GM21528 (cell line): Measurements from ENCODE around the gene GNAZ.

ENCODE experiments used
- ATAC-seq: cut with Tn5 transposase; IDR thresholded peaks from one replicate; pipeline ENCODE4 v1.9.1; 2021; ENCODE audit warnings: mild to moderate bottlenecking, moderate library complexity; ENCODE audit not compliant: unreplicated experiment, low FRiP score

Gene GNAZ

GRCh38 chr22:23116506-23117263 is 46.4 kb downstream of the GNAZ start:
- ATAC-seq = no peak

- no peak for ATAC-seq
Observed at GRCh38 chr22:23117275-23117674, 47.0 kb downstream of the GNAZ start.

- ATAC-seq = no peak
Observed at GRCh38 chr22:23117891-23118646, 47.8 kb downstream of the GNAZ start.

GRCh38 chr22:23118647-23119493 is 48.6 kb downstream of the GNAZ start:
- no peak for ATAC-seq

GRCh38 chr22:23119494-23120414 is 49.4 kb downstream of the GNAZ start:
- ATAC-seq = no peak

- ATAC-seq = no peak
Observed at GRCh38 chr22:23120415-23120899, 50.1 kb downstream of the GNAZ start.

GRCh38 chr22:23121000-23121421 is 50.7 kb downstream of the GNAZ start:
- ATAC-seq = no peak

- ATAC-seq = no peak
Observed at GRCh38 chr22:23121424-23121823, 51.1 kb downstream of the GNAZ start.

- no peak for ATAC-seq
Observed at GRCh38 chr22:23122216-23122957, 52.1 kb downstream of the GNAZ start.

GRCh38 chr22:23122992-23123803 is 52.9 kb downstream of the GNAZ start:
- no peak for ATAC-seq

- ATAC-seq = no peak
Observed at GRCh38 chr22:23123804-23124254, 53.5 kb downstream of the GNAZ start.

- ATAC-seq = no peak
Observed at GRCh38 chr22:23124611-23125511, 54.5 kb downstream of the GNAZ start.

- ATAC-seq = no peak
Observed at GRCh38 chr22:23125512-23126103, 55.3 kb downstream of the GNAZ start.

- no peak for ATAC-seq
Observed at GRCh38 chr22:23126165-23127054, 56.1 kb downstream of the GNAZ start.

- no peak for ATAC-seq
Observed at GRCh38 chr22:23127055-23127756, 56.9 kb downstream of the GNAZ start.
